Endothelial cell (in vitro differentiated cells): ENCODE results near the gene SLC16A8. TPM values are rescaled to one million over a fixed set of nuclear protein-coding genes. Genes with fewer than 3 reads are reported as not detected.
"Not testable (repeated sequence)": the region's sequence is repeated elsewhere in the genome, so short reads cannot be mapped to it uniquely, and the experiment has no call there.

ENCODE experiments used
- DNase-seq: peaks from one replicate; pipeline ENCODE4 v3.0.0; 2021; ENCODE audit warnings: low spot score
- H3K27ac Mint-ChIP-seq: one replicate; pipeline ENCODE4 v1.8.0; 2021; ENCODE audit warnings: mixed read lengths, inconsistent platforms; ENCODE audit not compliant: unreplicated experiment
- H3K27me3 Mint-ChIP-seq: one replicate; pipeline ENCODE4 v1.8.0; 2021; ENCODE audit warnings: mild to moderate bottlenecking, moderate library complexity, mixed read lengths, inconsistent platforms; ENCODE audit not compliant: unreplicated experiment
- H3K36me3 Mint-ChIP-seq: one replicate; pipeline ENCODE4 v1.8.0; 2021; ENCODE audit warnings: mild to moderate bottlenecking, low read depth, mixed read lengths, inconsistent platforms; ENCODE audit not compliant: unreplicated experiment
- H3K4me1 Mint-ChIP-seq: one replicate; pipeline ENCODE4 v1.8.0; 2021; ENCODE audit warnings: mild to moderate bottlenecking, mixed read lengths, inconsistent platforms; ENCODE audit not compliant: unreplicated experiment
- H3K4me3 Mint-ChIP-seq: one replicate; pipeline ENCODE4 v1.8.0; 2021; ENCODE audit warnings: mild to moderate bottlenecking, mixed read lengths, inconsistent platforms; ENCODE audit not compliant: unreplicated experiment
- H3K9me3 Mint-ChIP-seq: one replicate; pipeline ENCODE4 v1.8.0; 2021; ENCODE audit warnings: mixed read lengths, inconsistent platforms; ENCODE audit not compliant: unreplicated experiment
- CTCF ChIP-seq: fragments of 200-600 bp; sonication (generic); IDR thresholded peaks from one replicate; pipeline ENCODE4 v1.5.0; 2021; ENCODE audit warnings: antibody characterized with exemption; ENCODE audit not compliant: unreplicated experiment
- total RNA-seq: library from RNA; stranded (reverse); fragmentation: NEBNext Ultra II Directional; extraction: Animal tissue kit (Norgen Biotek cat#: 25700); gene quantifications from one replicate; pipeline ENCODE4 v1.2.1, GENCODE V29; 2021; ENCODE audit not compliant: unreplicated experiment

Gene SLC16A8
- total RNA-seq, 1 donor from 2014 or later, result not detected

GRCh38 chr22:38118182-38118581 is 34.2 kb upstream of the SLC16A8 start:
- Mint-ChIP-seq H3K4me3 (no peak overlapping the region), H3K4me1 (no peaks in the 10 kb centered on the region), H3K9me3 (no peaks in the 10 kb centered on the region), H3K27me3 (peaks cover 4% of the 10 kb centered on the region), H3K27ac (no peak overlapping the region), H3K36me3 (no peaks in the 10 kb centered on the region)
- no peak for DNase-seq
- no peak for TF ChIP-seq CTCF

- not testable (repeated sequence) for H3K36me3 Mint-ChIP-seq, H3K4me1 Mint-ChIP-seq, DNase-seq, H3K27me3 Mint-ChIP-seq, H3K4me3 Mint-ChIP-seq, H3K27ac Mint-ChIP-seq, H3K9me3 Mint-ChIP-seq
These were observed 33.6 kb upstream of the SLC16A8 start for GRCh38 chr22:38117556-38117955.

- no peak for TF ChIP-seq CTCF
- Mint-ChIP-seq H3K4me3 (no peak overlapping the region), H3K4me1 (no peaks in the 10 kb centered on the region), H3K27ac (no peak overlapping the region), H3K27me3 (peaks cover 6% of the 10 kb centered on the region), H3K9me3 (no peaks in the 10 kb centered on the region), H3K36me3 (no peaks in the 10 kb centered on the region)
- no peak for DNase-seq
These were observed 31.6 kb upstream of the SLC16A8 start for GRCh38 chr22:38115423-38116205.

GRCh38 chr22:38114484-38115398 is 30.8 kb upstream of the SLC16A8 start:
- H3K27ac Mint-ChIP-seq, result no peak overlapping the region
- TF ChIP-seq CTCF, result peak; percentile 83
- no peak overlapping the region for H3K4me3 Mint-ChIP-seq
- no peaks in the 10 kb centered on the region for H3K9me3 Mint-ChIP-seq
- peak; percentile 98 for DNase-seq
- no peaks in the 10 kb centered on the region for H3K4me1 Mint-ChIP-seq
- H3K27me3 Mint-ChIP-seq, result peaks cover 7% of the 10 kb centered on the region
- no peaks in the 10 kb centered on the region for H3K36me3 Mint-ChIP-seq

GRCh38 chr22:38112381-38112780 is 28.4 kb upstream of the SLC16A8 start:
- Mint-ChIP-seq H3K9me3 (no peaks in the 10 kb centered on the region), H3K4me3 (no peak overlapping the region), H3K36me3 (no peaks in the 10 kb centered on the region), H3K4me1 (no peaks in the 10 kb centered on the region), H3K27me3 (peaks cover 12% of the 10 kb centered on the region), H3K27ac (no peak overlapping the region)
- TF ChIP-seq CTCF, result no peak
- no peak for DNase-seq
